B cell (primary cell): Measurements from ENCODE around the gene CPT1A.

ENCODE experiments used
- EZH2 ChIP-seq: IDR thresholded peaks from 2 replicates; pipeline ENCODE4 v1.6.1; 2012; ENCODE audit warnings: borderline replicate concordance, low read depth, mild to moderate bottlenecking, moderate library complexity, low read length; ENCODE audit not compliant: insufficient read depth, poor library complexity, severe bottlenecking
- TF ChIP-seq, protein P1 (sequence below): fragments of 200-600 bp; IDR thresholded peaks from one replicate; pipeline ENCODE4 v1.8.0; 2022; ENCODE audit warnings: antibody characterized with exemption, mild to moderate bottlenecking

DNA sequence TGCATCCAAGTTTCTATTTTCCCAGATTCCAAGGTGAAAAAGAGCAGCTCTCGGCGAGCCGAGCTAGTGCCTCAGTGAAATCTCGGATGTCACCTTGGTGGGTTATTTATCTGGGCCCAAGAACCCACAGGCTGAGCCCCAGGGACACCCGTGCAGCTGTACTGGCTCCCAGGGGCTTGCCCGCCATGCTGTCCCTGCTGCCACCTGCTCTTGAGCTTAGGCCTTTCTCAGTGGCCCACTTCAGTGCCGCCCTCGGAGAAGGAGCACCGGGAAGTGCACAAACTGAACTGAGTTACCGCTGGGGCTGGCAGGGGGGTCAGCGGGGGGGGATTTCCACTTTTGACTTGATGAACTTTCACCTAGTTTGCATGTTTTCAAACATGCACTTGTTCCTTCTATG is 27.9 kb downstream of the CPT1A start:
- TF ChIP-seq, protein P1, sequence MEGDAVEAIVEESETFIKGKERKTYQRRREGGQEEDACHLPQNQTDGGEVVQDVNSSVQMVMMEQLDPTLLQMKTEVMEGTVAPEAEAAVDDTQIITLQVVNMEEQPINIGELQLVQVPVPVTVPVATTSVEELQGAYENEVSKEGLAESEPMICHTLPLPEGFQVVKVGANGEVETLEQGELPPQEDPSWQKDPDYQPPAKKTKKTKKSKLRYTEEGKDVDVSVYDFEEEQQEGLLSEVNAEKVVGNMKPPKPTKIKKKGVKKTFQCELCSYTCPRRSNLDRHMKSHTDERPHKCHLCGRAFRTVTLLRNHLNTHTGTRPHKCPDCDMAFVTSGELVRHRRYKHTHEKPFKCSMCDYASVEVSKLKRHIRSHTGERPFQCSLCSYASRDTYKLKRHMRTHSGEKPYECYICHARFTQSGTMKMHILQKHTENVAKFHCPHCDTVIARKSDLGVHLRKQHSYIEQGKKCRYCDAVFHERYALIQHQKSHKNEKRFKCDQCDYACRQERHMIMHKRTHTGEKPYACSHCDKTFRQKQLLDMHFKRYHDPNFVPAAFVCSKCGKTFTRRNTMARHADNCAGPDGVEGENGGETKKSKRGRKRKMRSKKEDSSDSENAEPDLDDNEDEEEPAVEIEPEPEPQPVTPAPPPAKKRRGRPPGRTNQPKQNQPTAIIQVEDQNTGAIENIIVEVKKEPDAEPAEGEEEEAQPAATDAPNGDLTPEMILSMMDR, result no peak
- TF ChIP-seq EZH2, result no peak
